NB4 (cell line): Measurements from ENCODE around the gene FANCD2.

Experiments
- DNase-seq: peaks from one replicate; pipeline ENCODE4 v3.0.0; 2010; ENCODE audit warnings: low read depth
- H3K4me3 ChIP-seq: one replicate; pipeline ENCODE4 v1.5.1; 2011; ENCODE audit warnings: mild to moderate bottlenecking, low read depth, low read length, moderate library complexity
- MYC ChIP-seq: IDR thresholded peaks from 2 replicates; pipeline ENCODE4 v1.6.1; 2011; ENCODE audit warnings: low read depth, low read length
- POLR2A ChIP-seq: IDR thresholded peaks from 2 replicates; pipeline ENCODE4 v1.6.1; 2011; ENCODE audit warnings: mild to moderate bottlenecking; ENCODE audit not compliant: insufficient read length; ENCODE audit errors: extremely low read depth
- TF ChIP-seq, protein P1 (sequence below): IDR thresholded peaks from 2 replicates; pipeline ENCODE4 v1.6.1; 2011; ENCODE audit warnings: low read depth, low read length
- TF ChIP-seq, protein P2 (sequence below): IDR thresholded peaks from one replicate; pipeline ENCODE4 v1.5.1; 2012; ENCODE audit warnings: low read depth, low read length

Gene FANCD2

DNA sequence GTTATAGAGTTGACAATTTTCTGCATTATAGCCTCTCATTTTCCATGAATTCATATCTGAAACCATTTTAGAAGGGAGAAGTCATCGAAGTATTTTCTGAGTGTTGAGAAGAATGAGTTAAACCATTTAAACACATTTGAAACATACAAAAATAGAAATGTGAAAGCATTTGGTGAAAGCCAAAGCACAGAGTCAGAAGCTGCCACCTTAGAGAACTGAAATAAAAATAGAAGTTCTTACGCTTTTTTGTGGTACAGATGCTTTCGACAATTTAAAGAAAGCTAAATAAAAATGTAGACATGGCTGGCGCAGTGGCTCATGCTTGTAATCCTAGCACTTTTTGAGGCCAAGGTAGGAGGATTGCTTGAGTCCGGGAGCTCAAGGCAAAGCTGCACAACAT is 72.8 kb downstream of the FANCD2 start:
- TF ChIP-seq POLR2A, result no peak
- TF ChIP-seq, protein P1, sequence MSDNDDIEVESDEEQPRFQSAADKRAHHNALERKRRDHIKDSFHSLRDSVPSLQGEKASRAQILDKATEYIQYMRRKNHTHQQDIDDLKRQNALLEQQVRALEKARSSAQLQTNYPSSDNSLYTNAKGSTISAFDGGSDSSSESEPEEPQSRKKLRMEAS, result no peak
- TF ChIP-seq, protein P2, sequence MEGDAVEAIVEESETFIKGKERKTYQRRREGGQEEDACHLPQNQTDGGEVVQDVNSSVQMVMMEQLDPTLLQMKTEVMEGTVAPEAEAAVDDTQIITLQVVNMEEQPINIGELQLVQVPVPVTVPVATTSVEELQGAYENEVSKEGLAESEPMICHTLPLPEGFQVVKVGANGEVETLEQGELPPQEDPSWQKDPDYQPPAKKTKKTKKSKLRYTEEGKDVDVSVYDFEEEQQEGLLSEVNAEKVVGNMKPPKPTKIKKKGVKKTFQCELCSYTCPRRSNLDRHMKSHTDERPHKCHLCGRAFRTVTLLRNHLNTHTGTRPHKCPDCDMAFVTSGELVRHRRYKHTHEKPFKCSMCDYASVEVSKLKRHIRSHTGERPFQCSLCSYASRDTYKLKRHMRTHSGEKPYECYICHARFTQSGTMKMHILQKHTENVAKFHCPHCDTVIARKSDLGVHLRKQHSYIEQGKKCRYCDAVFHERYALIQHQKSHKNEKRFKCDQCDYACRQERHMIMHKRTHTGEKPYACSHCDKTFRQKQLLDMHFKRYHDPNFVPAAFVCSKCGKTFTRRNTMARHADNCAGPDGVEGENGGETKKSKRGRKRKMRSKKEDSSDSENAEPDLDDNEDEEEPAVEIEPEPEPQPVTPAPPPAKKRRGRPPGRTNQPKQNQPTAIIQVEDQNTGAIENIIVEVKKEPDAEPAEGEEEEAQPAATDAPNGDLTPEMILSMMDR, result no peak
- TF ChIP-seq MYC, result no peak
- no peak for DNase-seq
- H3K4me3 ChIP-seq, result no peak overlapping the region

DNA sequence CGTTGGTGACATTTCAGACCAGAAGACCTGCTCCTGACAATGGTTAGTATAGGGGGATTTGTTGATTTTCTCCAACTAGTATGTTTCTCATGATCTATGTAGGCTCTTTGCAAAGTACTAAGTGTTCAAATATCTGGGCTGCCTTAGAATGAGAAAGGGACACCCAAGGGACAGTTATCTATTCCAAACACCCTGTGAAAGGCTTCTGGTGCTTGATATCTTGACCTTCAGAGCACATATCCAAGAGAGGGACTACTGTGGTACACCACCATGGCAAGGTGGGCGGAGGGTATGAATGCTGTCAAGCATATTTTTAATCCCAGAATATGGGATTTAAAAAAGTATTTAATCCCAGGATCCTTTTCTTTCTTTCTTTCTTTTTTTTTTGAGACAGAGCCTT is 80.7 kb downstream of the FANCD2 start:
- no peak for DNase-seq
- no peak overlapping the region for H3K4me3 ChIP-seq
- TF ChIP-seq MYC, result no peak
- TF ChIP-seq, protein P2, result no peak
- TF ChIP-seq, protein P1, result no peak
- TF ChIP-seq POLR2A, result no peak

DNA sequence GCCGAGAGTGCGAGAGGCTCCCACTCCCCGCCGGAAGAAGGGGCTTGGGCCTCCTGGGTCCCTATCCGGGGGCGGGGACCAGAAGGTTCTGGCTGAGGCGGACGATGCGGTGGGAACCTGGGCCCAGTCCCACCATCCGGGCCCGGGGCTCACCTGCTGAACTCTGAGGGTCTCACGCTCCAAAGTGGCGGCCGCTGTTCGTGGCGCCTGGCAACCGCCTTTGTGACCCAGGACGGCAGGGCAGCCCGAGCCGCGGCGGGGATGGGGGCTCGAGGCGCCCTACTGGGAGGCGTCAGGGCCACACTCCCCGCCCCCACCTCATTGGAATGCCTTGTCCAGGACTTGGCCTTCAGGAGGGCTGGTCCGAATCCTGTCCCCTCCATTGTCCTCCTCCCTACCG is 81.9 kb downstream of the FANCD2 start, which contains the start of gene FANCD2OS:
Gene FANCD2OS, minus strand, starts transcription at position 165 of the 400 bp plus-strand sequence. CDS start 3,481 bp downstream, outside the sequence.
- H3K4me3 ChIP-seq, result no peak within 1 kb of the TSS
- TF ChIP-seq, protein P2, result no peak
- TF ChIP-seq MYC (no peak), POLR2A (no peak)
- TF ChIP-seq, protein P1, result no peak
- DNase-seq, result no peak

DNA sequence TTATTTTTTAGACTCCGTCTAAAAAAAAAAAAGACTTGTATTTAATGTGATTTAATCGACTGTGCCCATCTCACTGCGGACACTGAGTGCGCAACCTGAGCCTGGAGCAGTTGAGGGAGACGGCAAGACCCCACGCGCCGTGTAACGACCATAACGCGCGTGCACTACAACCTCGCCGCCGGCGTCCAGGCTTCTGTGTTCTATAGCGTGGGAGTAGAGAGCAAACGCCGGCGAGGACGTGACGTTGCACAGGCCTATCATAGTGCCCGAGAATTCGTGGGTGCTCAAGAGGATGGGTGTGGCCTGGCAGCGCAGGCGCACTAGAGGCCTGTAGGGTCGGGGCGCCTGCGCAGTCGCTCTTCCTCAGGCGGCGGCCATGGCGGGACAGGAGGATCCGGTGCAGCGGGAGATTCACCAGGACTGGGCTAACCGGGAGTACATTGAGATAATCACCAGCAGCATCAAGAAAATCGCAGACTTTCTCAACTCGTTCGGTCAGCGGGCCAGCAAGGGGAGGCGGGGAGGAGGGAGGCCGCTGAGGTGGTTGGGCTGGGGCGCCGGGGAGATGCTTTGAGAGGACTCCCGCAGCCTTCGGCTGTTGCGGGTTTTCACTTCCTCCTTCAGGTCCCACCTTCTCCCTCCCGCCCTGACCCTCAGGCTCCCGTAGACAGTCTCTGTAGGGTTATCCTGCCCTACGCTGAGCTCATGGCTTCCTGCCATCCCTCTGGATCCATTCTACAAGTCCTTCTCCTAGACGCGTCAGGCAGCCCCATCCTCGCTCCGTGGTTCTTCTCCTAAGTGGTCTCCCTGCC is 89.3 kb downstream of the FANCD2 start, which contains the start of gene BRK1:
Gene BRK1, plus strand, starts transcription at position 350 of the 812 bp plus-strand sequence. Its CDS starts 27 bp downstream, at position 377.
- TF ChIP-seq MYC, result peak; percentile 91
- TF ChIP-seq, protein P1, result peak; percentile 82
- TF ChIP-seq, protein P2, result no peak
- peak; percentile 97 for TF ChIP-seq POLR2A
- DNase-seq, result peak; percentile 97

DNA sequence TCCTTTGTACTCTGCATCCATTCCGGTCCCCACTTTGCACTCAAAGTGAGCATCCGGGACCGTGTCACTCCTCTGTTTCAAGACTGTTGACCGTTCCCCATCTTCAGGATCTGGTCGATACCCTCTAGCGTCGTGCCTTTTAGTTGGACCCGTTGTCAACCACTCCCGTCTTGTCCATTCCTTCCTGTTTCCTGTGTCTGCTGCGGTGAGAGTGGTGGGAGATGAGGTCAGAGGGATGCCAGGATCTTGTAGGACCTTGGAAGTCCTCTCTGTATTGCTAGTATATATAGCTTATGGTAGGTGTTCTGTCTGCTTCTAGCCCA is 89.9 kb downstream of the FANCD2 start:
- H3K4me3 ChIP-seq, result peak overlapping the region; percentile 99
- peak; percentile 54 for DNase-seq
- TF ChIP-seq, protein P1, result no peak
- no peak for TF ChIP-seq MYC
- TF ChIP-seq, protein P2, result no peak
- TF ChIP-seq POLR2A, result no peak

More for the DNA sequence above, 89.3 kb downstream of the FANCD2 start, which contains the start of gene BRK1:
- peak within 1 kb of the TSS; percentile 99 for H3K4me3 ChIP-seq
